ENCODE data around the gene OR52A1.
A peak's percentile ranks its signal among the peaks of the same experiment; 100 is the strongest.

Gene OR52A1

GRCh38 chr11:5131584-5132335 lies 22.8 kb downstream of the OR52A1 start:
- no peak for DNase-seq

GRCh38 chr11:5129457-5129877 lies 25.1 kb downstream of the OR52A1 start:
- DNase-seq, result no peak

GRCh38 chr11:5124891-5125620 lies 29.5 kb downstream of the OR52A1 start:
- DNase-seq, result no peak

GRCh38 chr11:5123802-5124521 lies 30.6 kb downstream of the OR52A1 start:
- DNase-seq, result peak; percentile 13

- no peak for DNase-seq
These were observed 35.7 kb downstream of the OR52A1 start for GRCh38 chr11:5118893-5119292.

GRCh38 chr11:5117588-5117987 lies 37.0 kb downstream of the OR52A1 start:
- no peak for DNase-seq

GRCh38 chr11:5115339-5115738 lies 39.2 kb downstream of the OR52A1 start:
- DNase-seq, result no peak

- no peak for DNase-seq
These were observed 47.3 kb downstream of the OR52A1 start for GRCh38 chr11:5107285-5107684.

GRCh38 chr11:5103066-5103465 lies 51.5 kb downstream of the OR52A1 start:
- DNase-seq, result no peak

GRCh38 chr11:5102246-5102645 lies 52.3 kb downstream of the OR52A1 start:
- no peak for DNase-seq

- no peak for DNase-seq
These were observed 58.5 kb downstream of the OR52A1 start for GRCh38 chr11:5096011-5096410.

Data from right kidney (tissue), 1 donor.